Panc1 (cell line): ENCODE data around the gene MAFB. TPM values are rescaled to one million over a fixed set of nuclear protein-coding genes. Genes with fewer than 3 reads are reported as not detected.

Source experiments
- ATAC-seq: fragments of 200-7000 bp; cut with Tn5 transposase; 2 replicates; pipeline ENCODE4 v1.9.1; 2020; ENCODE audit warnings: mild to moderate bottlenecking, moderate library complexity
- BruUV-seq: library from RNA; stranded (reverse); fragments of 400-500 nt; replicated peaks from 2 replicates; lab custom pipeline; 2021; lab: Mats Ljungman, UMichigan
- CTCF ChIA-PET: fragments of 300-600 bp; sonication (Branson Sonifier 250); formaldehyde crosslinking; loops from one replicate; lab custom pipeline; 2022; ENCODE audit warnings: antibody characterized with exemption; lab: Charles Lee
- POLR2A ChIA-PET: fragments of 300-600 bp; sonication (Branson Sonifier 250); formaldehyde crosslinking; loops from one replicate; lab custom pipeline; 2022; ENCODE audit warnings: antibody characterized with exemption; lab: Charles Lee
- DNase-seq: peaks from one replicate; pipeline ENCODE4 v3.0.0-alpha.2; 2010; ENCODE audit warnings: low read depth, low spot score
- H3K27ac ChIP-seq: 2 replicates; pipeline ENCODE4 v1.5.1; 2011; ENCODE audit warnings: mild to moderate bottlenecking, low read length, inconsistent platforms
- H3K27me3 ChIP-seq: fragments of 200-500 bp; sonication (Bioruptor generic); 2 replicates; pipeline ENCODE4 v1.6.0; 2014; ENCODE audit warnings: low read length, inconsistent platforms; ENCODE audit not compliant: control insufficient read depth, insufficient read depth
- H3K36me3 ChIP-seq: fragments of 200-500 bp; sonication (Bioruptor generic); 2 replicates; pipeline ENCODE4 v1.5.1; 2014; ENCODE audit warnings: inconsistent platforms, mild to moderate bottlenecking, low read length, moderate library complexity; ENCODE audit not compliant: control insufficient read depth, insufficient read depth
- H3K4me1 ChIP-seq: 2 replicates; pipeline ENCODE4 v1.5.1; 2011; ENCODE audit warnings: inconsistent platforms, mild to moderate bottlenecking, low read length, moderate library complexity; ENCODE audit not compliant: control insufficient read depth, insufficient read depth
- H3K4me3 ChIP-seq, 2 experiments: 2 replicates each; pipeline ENCODE4 v1.5.1; 2011 to 2012; ENCODE audit warnings: low read depth in 2 of 2, low read length in 2 of 2, mild to moderate bottlenecking in 2 of 2, inconsistent platforms in 1 of 2, moderate library complexity in 1 of 2
- H3K9me3 ChIP-seq: fragments of 200-500 bp; sonication (Bioruptor generic); 2 replicates; pipeline ENCODE4 v1.5.1; 2014; ENCODE audit warnings: low read depth, mild to moderate bottlenecking, inconsistent platforms, low read length, moderate library complexity; ENCODE audit not compliant: control insufficient read depth, insufficient read depth
- CTCF ChIP-seq: fragments of 450-650 bp; IDR thresholded peaks from 2 replicates; pipeline ENCODE4 v1.5.1; 2017; ENCODE audit warnings: mild to moderate bottlenecking
- POLR2AphosphoS5 ChIP-seq: IDR thresholded peaks from 2 replicates; pipeline ENCODE4 v1.6.1; 2012; ENCODE audit warnings: mild to moderate bottlenecking, low read depth, low read length, moderate library complexity
- REST ChIP-seq, 2 experiments: IDR thresholded peaks; 2 replicates each; pipeline ENCODE4 v1.6.1; 2011 to 2012; ENCODE audit warnings: low read depth in 2 of 2, control low read depth in 1 of 2, low read length in 1 of 2, mild to moderate bottlenecking in 1 of 2, moderate library complexity in 1 of 2; ENCODE audit not compliant: insufficient read depth in 1 of 2
- SIN3A ChIP-seq: IDR thresholded peaks from 2 replicates; pipeline ENCODE4 v1.6.1; 2012; ENCODE audit warnings: low read depth, mild to moderate bottlenecking, low read length, moderate library complexity, borderline replicate concordance; ENCODE audit not compliant: insufficient read depth
- TCF7L2 ChIP-seq: IDR thresholded peaks from 2 replicates; pipeline ENCODE4 v1.6.1; 2011; ENCODE audit warnings: mild to moderate bottlenecking, low read depth, low read length, inconsistent platforms
- in situ Hi-C: cut with HindIII; loops from 2 replicates; pipeline ENCODE4 v1.10.0; 2016; ENCODE audit warnings: low sequenced_read_pairs, low pct_unique_long_range_greater_than_20kb
- intact Hi-C: fragments of 100-400 bp; cut with micrococcal nuclease; formaldehyde crosslinking; loops from one replicate; pipeline ENCODE4 v1.10.0; 2022; ENCODE audit not compliant: unreplicated experiment
- total RNA-seq: library from RNA; stranded (reverse); gene quantifications from one replicate; pipeline ENCODE4 v1.2.1, GENCODE V29; 2021; ENCODE audit not compliant: unreplicated experiment

MAFB gene
- total RNA-seq, 1 experiment from 2014 or later, result 0.28 TPM

GRCh38 chr20:40705413-40705812, 16.4 kb upstream of the MAFB start:
- no peak for TF ChIP-seq CTCF
- TF ChIP-seq POLR2AphosphoS5, result no peak
- no peak for TF ChIP-seq SIN3A
- TF ChIP-seq REST (IDR thresholded peaks at IDR 0.05; ENCODE audit: insufficient read depth in 1 of 2, low read depth in 2 of 2, low read length in 1 of 2), result no peak
- TF ChIP-seq TCF7L2, result no peak
- no peak for DNase-seq
- H3K4me3 ChIP-seq, result no peak overlapping the region
- no peaks in the 10 kb centered on the region for H3K4me1 ChIP-seq
- ChIA-PET POLR2A (no interaction called here), CTCF (no interaction called here)
- no peaks in the 10 kb centered on the region for H3K36me3 ChIP-seq
- no peak overlapping the region for H3K27ac ChIP-seq
- in situ Hi-C loops (no loop called here), intact Hi-C loops (loop anchor here (10.0 kb wide), 1 partner anchor 239 kb away; no protein-coding TSS in a partner anchor)
- no peak for ATAC-seq
- no TSS peak for BruUV-seq
- H3K9me3 ChIP-seq, result no peaks in the 10 kb centered on the region
- H3K27me3 ChIP-seq, result peaks cover 14% of the 10 kb centered on the region

- ChIA-PET CTCF (interaction anchor here (0.6 kb wide), 1 partner anchor 77 kb away, joined by 3 read pairs; no protein-coding TSS in a partner anchor), POLR2A (no interaction called here)
- Histone ChIP-seq H3K9me3 (no peaks in the 10 kb centered on the region), H3K36me3 (no peaks in the 10 kb centered on the region), H3K27ac (no peak overlapping the region), H3K4me3 (no peak overlapping the region), H3K4me1 (no peaks in the 10 kb centered on the region), H3K27me3 (peaks cover 10% of the 10 kb centered on the region)
- ATAC-seq (no peak), DNase-seq (no peak)
- in situ Hi-C loops, result no loop called here
- no peak for TF ChIP-seq SIN3A
- TF ChIP-seq REST (IDR thresholded peaks at IDR 0.05; ENCODE audit: insufficient read depth in 1 of 2, low read depth in 2 of 2, low read length in 1 of 2), result no peak
- TF ChIP-seq CTCF, result no peak
- no peak for TF ChIP-seq TCF7L2
- TF ChIP-seq POLR2AphosphoS5, result no peak
- intact Hi-C loops, result loop anchor here (10.0 kb wide), 1 partner anchor 240 kb away; no protein-coding TSS in a partner anchor
- BruUV-seq, result no TSS peak
Observed at GRCh38 chr20:40704828-40705227, 15.8 kb upstream of the MAFB start.
